WTC11 (cell line): ENCODE results near the gene CCBE1. TPM values are rescaled to one million over a fixed set of nuclear protein-coding genes. Genes with fewer than 3 reads are reported as not detected.

ENCODE experiments used
- ATAC-seq: fragments of 200-7000 bp; cut with Tn5 transposase; 2 replicates; pipeline ENCODE4 v1.10.0; 2021; ENCODE audit warnings: mild to moderate bottlenecking, moderate library complexity
- CTCF ChIA-PET: fragments of 300-600 bp; sonication (Branson Sonifier 250); formaldehyde crosslinking; loops from one replicate; lab custom pipeline; 2021; ENCODE audit warnings: antibody characterized with exemption; lab: Charles Lee
- POLR2A ChIA-PET: fragments of 350-600 bp; sonication (Branson Sonifier 250); formaldehyde crosslinking; loops from one replicate; lab custom pipeline; 2021; ENCODE audit warnings: antibody characterized with exemption; lab: Charles Lee
- DNase-seq: peaks from one replicate; pipeline ENCODE4 v3.0.0; 2021; ENCODE audit warnings: low spot score
- H3K27ac Mint-ChIP-seq: 2 replicates; pipeline ENCODE4 v1.8.0; 2021; ENCODE audit warnings: mixed read lengths
- H3K27me3 Mint-ChIP-seq: 2 replicates; pipeline ENCODE4 v1.8.0; 2021; ENCODE audit warnings: low read depth, mild to moderate bottlenecking, moderate library complexity, mixed read lengths
- H3K36me3 Mint-ChIP-seq: 2 replicates; pipeline ENCODE4 v1.8.0; 2021; ENCODE audit warnings: mixed read lengths
- H3K4me1 Mint-ChIP-seq: 2 replicates; pipeline ENCODE4 v1.8.0; 2022; ENCODE audit warnings: mixed read lengths
- H3K4me3 Mint-ChIP-seq: 2 replicates; pipeline ENCODE4 v1.8.0; 2021; ENCODE audit warnings: mild to moderate bottlenecking, moderate library complexity, mixed read lengths
- H3K9me3 Mint-ChIP-seq: 2 replicates; pipeline ENCODE4 v1.8.0; 2021; ENCODE audit warnings: mixed read lengths
- ATF1 ChIP-seq: sonication (generic); formaldehyde crosslinking; IDR thresholded peaks from 2 replicates; pipeline ENCODE4 v1.8.1; 2023; ENCODE audit warnings: mild to moderate bottlenecking, moderate library complexity, missing genetic modification reagents
- CREM ChIP-seq: sonication (generic); formaldehyde crosslinking; IDR thresholded peaks from 2 replicates; pipeline ENCODE4 v1.8.1; 2022; ENCODE audit warnings: mild to moderate bottlenecking, missing genetic modification reagents, moderate library complexity
- EMX1 ChIP-seq: fragments of 250-450 bp; sonication (Bioruptor Pico); IDR thresholded peaks from 2 replicates; pipeline ENCODE4 v1.8.0; 2021; ENCODE audit warnings: mild to moderate bottlenecking
- FOXJ3 ChIP-seq: sonication (generic); formaldehyde crosslinking; IDR thresholded peaks from 2 replicates; pipeline ENCODE4 v1.9.0; 2021; ENCODE audit warnings: missing genetic modification reagents, mild to moderate bottlenecking, borderline replicate concordance
- IRF2 ChIP-seq: sonication (generic); formaldehyde crosslinking; IDR thresholded peaks from 2 replicates; pipeline ENCODE4 v1.8.0; 2022; ENCODE audit warnings: low read depth, missing genetic modification reagents, borderline replicate concordance
- JAZF1 ChIP-seq: fragments of 250-450 bp; sonication (Bioruptor Pico); IDR thresholded peaks from 2 replicates; pipeline ENCODE4 v1.9.0; 2021; ENCODE audit warnings: moderate library complexity, mild to moderate bottlenecking, inconsistent platforms
- JUN ChIP-seq: sonication (generic); formaldehyde crosslinking; IDR thresholded peaks from 2 replicates; pipeline ENCODE4 v1.8.0; 2023; ENCODE audit warnings: mild to moderate bottlenecking, missing genetic modification reagents
- MYBL2 ChIP-seq: sonication (generic); formaldehyde crosslinking; IDR thresholded peaks from 2 replicates; pipeline ENCODE4 v1.8.1; 2023; ENCODE audit warnings: mild to moderate bottlenecking, moderate library complexity, missing genetic modification reagents
- SMAD3 ChIP-seq: sonication (generic); formaldehyde crosslinking; IDR thresholded peaks from 2 replicates; pipeline ENCODE4 v1.8.0; 2022; ENCODE audit warnings: missing genetic modification reagents, mild to moderate bottlenecking, borderline replicate concordance
- SOX15 ChIP-seq: fragments of 250-450 bp; sonication (Bioruptor Pico); IDR thresholded peaks from 2 replicates; pipeline ENCODE4 v1.9.0; 2021; ENCODE audit warnings: mild to moderate bottlenecking
- TCF7 ChIP-seq: sonication (generic); formaldehyde crosslinking; IDR thresholded peaks from 2 replicates; pipeline ENCODE4 v1.8.0; 2022; ENCODE audit warnings: mild to moderate bottlenecking, low read depth, missing genetic modification reagents, moderate library complexity
- ZBTB21 ChIP-seq: sonication (generic); formaldehyde crosslinking; IDR thresholded peaks from 2 replicates; pipeline ENCODE4 v1.8.1; 2023; ENCODE audit warnings: mild to moderate bottlenecking, missing genetic modification reagents, borderline replicate concordance
- ZMAT4 ChIP-seq: fragments of 250-450 bp; sonication (Bioruptor Pico); IDR thresholded peaks from 2 replicates; pipeline ENCODE4 v1.9.0; 2021; ENCODE audit warnings: mild to moderate bottlenecking
- ZNF416 ChIP-seq: fragments of 250-450 bp; sonication (Bioruptor Pico); IDR thresholded peaks from 2 replicates; pipeline ENCODE4 v1.9.0; 2021; ENCODE audit warnings: mild to moderate bottlenecking, inconsistent platforms
- total RNA-seq: library from RNA; stranded (reverse); gene quantifications from 3 replicates; pipeline ENCODE4 v1.2.3, GENCODE V29; 2021
- TF ChIP-seq, protein P1 (sequence below): fragments of 250-450 bp; sonication (Bioruptor Pico); IDR thresholded peaks from 2 replicates; pipeline ENCODE4 v1.9.0; 2021; ENCODE audit warnings: mild to moderate bottlenecking, borderline replicate concordance
- TF ChIP-seq, protein P2 (sequence below): sonication (generic); formaldehyde crosslinking; IDR thresholded peaks from 2 replicates; pipeline ENCODE4 v1.8.1; 2022; ENCODE audit warnings: mild to moderate bottlenecking, moderate library complexity, missing genetic modification reagents
- TF ChIP-seq, protein P3 (sequence below): sonication (generic); formaldehyde crosslinking; IDR thresholded peaks from 2 replicates; pipeline ENCODE4 v1.8.1; 2023; ENCODE audit warnings: mild to moderate bottlenecking, missing genetic modification reagents, moderate library complexity
- TF ChIP-seq, protein P4 (sequence below): sonication (generic); formaldehyde crosslinking; conservative IDR thresholded peaks from 2 replicates; pipeline ENCODE4 v1.8.1; 2022; ENCODE audit warnings: mild to moderate bottlenecking, missing genetic modification reagents

CCBE1 gene
- total RNA-seq, 1 experiment from 2014 or later: 9.7 TPM

GRCh38 chr18:59554796-59555335 is 142.4 kb downstream of the CCBE1 start (continued):
- TF ChIP-seq, protein P1, sequence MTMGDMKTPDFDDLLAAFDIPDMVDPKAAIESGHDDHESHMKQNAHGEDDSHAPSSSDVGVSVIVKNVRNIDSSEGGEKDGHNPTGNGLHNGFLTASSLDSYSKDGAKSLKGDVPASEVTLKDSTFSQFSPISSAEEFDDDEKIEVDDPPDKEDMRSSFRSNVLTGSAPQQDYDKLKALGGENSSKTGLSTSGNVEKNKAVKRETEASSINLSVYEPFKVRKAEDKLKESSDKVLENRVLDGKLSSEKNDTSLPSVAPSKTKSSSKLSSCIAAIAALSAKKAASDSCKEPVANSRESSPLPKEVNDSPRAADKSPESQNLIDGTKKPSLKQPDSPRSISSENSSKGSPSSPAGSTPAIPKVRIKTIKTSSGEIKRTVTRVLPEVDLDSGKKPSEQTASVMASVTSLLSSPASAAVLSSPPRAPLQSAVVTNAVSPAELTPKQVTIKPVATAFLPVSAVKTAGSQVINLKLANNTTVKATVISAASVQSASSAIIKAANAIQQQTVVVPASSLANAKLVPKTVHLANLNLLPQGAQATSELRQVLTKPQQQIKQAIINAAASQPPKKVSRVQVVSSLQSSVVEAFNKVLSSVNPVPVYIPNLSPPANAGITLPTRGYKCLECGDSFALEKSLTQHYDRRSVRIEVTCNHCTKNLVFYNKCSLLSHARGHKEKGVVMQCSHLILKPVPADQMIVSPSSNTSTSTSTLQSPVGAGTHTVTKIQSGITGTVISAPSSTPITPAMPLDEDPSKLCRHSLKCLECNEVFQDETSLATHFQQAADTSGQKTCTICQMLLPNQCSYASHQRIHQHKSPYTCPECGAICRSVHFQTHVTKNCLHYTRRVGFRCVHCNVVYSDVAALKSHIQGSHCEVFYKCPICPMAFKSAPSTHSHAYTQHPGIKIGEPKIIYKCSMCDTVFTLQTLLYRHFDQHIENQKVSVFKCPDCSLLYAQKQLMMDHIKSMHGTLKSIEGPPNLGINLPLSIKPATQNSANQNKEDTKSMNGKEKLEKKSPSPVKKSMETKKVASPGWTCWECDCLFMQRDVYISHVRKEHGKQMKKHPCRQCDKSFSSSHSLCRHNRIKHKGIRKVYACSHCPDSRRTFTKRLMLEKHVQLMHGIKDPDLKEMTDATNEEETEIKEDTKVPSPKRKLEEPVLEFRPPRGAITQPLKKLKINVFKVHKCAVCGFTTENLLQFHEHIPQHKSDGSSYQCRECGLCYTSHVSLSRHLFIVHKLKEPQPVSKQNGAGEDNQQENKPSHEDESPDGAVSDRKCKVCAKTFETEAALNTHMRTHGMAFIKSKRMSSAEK: no peak
- no peak for TF ChIP-seq ZNF416
- TF ChIP-seq ZMAT4 (CRISPR knock-in tag): no peak
- TF ChIP-seq JAZF1 (CRISPR knock-in tag): no peak

GRCh38 chr18:59553273-59553870 is 143.9 kb downstream of the CCBE1 start:
- TF ChIP-seq CREM (no peak), IRF2 (CRISPR knock-in tag) (no peak), SOX15 (CRISPR knock-in tag) (no peak), EMX1 (CRISPR knock-in tag) (no peak), JUN (CRISPR knock-in tag) (no peak), FOXJ3 (CRISPR knock-in tag) (no peak), TCF7 (CRISPR knock-in tag) (no peak), ATF1 (CRISPR knock-in tag) (no peak), ZBTB21 (CRISPR knock-in tag) (no peak), MYBL2 (CRISPR knock-in tag) (no peak), SMAD3 (CRISPR knock-in tag) (no peak)
- TF ChIP-seq, protein P2, sequence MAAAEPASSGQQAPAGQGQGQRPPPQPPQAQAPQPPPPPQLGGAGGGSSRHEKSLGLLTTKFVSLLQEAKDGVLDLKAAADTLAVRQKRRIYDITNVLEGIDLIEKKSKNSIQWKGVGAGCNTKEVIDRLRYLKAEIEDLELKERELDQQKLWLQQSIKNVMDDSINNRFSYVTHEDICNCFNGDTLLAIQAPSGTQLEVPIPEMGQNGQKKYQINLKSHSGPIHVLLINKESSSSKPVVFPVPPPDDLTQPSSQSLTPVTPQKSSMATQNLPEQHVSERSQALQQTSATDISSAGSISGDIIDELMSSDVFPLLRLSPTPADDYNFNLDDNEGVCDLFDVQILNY (CRISPR knock-in tag): no peak
- TF ChIP-seq, protein P3, sequence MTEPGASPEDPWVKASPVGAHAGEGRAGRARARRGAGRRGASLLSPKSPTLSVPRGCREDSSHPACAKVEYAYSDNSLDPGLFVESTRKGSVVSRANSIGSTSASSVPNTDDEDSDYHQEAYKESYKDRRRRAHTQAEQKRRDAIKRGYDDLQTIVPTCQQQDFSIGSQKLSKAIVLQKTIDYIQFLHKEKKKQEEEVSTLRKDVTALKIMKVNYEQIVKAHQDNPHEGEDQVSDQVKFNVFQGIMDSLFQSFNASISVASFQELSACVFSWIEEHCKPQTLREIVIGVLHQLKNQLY (CRISPR knock-in tag): no peak
- TF ChIP-seq, protein P4, sequence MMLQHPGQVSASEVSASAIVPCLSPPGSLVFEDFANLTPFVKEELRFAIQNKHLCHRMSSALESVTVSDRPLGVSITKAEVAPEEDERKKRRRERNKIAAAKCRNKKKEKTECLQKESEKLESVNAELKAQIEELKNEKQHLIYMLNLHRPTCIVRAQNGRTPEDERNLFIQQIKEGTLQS (CRISPR knock-in tag): no peak
- CTCF ChIA-PET: interaction anchor here (0.5 to 1.1 kb wide), 2 partner anchors 144 to 245 kb away, joined by 3 read pairs; partner anchors contain the start of gene CCBE1
- POLR2A ChIA-PET: no interaction called here

More at GRCh38 chr18:59553273-59553870, 143.9 kb downstream of the CCBE1 start:
- DNase-seq: no peak
- Mint-ChIP-seq H3K27ac (no peak overlapping the region), H3K4me3 (no peak overlapping the region), H3K27me3 (peaks cover 3% of the 10 kb centered on the region; the same call in 1 of the 2 replicates), H3K4me1 (peaks cover 20% of the 10 kb centered on the region), H3K9me3 (peaks cover 15% of the 10 kb centered on the region), H3K36me3 (peaks cover 5% of the 10 kb centered on the region)
- no peak for ATAC-seq
